ENCODE data around the gene PLEK2.

Gene PLEK2

DNA sequence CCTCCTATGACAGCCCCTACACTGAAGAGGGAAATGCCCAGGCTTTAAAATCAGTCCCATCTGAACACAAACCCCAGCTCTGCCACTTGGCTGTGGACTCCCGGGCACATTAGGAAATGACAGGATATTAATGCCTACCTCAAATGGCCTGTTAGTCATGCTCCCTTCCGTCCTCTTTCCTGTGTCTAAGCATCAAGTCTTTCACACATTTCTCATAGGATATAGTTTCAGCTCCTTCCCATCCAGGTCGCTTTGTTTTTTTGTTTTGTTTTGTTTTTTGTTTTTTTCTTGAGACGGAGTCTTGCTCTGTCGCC lies 16.1 kb downstream of the PLEK2 start:
- no peak for DNase-seq

DNA sequence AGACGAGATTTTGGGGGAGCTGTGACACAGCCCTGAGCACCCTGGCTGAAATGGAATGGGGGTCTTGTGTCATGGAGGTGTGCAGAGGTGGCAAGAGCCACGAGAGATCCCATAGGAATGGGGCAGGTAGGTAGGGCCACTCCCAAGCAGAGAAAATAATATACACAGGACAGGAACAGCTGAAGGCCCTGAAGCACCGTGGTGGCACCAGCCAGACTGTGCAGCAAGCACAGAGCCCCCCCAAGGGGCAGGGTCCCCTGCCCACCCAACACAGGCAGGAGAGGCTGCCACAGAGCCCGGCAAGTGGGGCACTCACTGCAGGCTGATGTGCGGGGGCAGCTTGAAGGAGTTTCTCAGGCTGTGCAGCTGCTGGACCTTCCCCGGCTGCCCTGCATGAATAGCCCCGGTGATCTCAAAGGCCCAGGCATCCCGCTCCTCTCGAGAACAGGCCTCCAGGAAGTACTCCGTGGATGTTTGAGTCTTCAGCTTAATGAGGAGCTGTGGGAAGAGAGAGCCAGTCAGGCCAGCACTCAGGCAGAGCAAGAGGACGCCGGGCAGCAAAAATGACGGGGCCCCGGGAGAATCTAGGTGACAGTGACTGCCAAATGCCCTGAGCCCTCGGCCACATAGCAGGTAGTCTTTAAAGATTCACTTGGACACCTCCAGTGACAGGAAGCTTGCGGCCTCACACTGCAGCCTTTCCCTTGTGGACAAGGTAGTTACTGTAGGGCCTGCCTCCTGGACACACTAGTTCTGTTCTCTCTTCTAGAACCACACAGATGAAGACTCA lies 16.7 kb downstream of the PLEK2 start:
- DNase-seq: no peak

DNA sequence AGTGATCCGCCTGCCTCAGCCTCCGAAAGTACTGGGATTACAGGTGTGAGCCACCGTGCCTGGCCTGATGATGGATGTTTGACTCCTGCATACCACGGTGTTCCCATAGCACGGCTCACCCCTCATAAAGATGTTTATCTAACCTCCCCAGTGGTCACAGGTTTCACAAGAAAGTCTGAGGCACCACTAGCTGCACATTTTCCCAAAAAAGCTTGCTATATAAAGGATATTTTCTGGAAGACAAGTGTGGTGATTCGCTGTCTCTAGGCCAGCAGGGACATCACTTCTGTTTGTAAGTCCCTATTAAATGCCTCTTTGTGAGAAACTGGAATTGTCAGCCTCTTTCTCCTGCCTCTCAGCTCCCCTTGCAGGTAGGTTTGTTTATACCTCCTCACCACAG lies 18.3 kb downstream of the PLEK2 start:
- DNase-seq: no peak

DNA sequence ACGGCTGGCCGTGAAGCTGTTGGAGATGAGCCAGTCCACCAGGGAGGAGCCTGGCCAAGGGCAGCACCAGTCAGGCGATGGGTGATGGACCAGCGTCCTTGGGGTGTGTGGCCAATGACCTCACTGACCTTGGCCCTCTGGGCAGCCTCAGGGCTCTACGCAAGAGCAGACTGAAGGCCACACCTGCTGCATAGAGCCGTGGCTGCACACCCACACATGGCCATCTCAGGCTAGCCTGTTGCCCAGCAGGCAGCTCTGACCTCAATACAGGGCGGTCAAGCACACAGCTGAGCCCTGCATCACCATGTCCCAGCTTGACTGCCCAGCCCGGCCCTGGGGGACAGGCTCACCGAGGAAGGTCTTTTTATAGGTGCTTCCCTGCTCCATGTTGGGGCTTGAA lies 19.2 kb downstream of the PLEK2 start:
- DNase-seq: no peak

DNA sequence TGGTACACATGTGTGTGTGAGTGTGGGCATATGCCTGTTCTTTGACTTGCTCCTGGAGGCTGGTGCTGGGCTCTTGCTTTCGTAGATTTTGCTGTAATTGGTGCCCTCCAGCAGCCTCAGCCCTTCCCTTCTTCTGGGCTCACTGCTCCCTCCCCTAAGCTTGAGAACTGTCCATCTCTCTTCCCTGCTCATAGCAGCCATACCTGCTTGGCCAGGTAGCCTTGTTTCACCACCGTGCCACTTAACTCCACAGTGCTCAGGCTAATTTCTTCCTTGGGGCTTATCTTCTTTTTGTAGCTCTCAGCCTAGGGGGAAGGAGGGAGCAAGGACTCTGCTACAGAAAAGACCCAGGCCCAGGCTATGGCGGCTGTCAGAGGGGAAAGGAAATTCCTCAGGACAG lies 19.8 kb downstream of the PLEK2 start:
- DNase-seq: no peak

DNA sequence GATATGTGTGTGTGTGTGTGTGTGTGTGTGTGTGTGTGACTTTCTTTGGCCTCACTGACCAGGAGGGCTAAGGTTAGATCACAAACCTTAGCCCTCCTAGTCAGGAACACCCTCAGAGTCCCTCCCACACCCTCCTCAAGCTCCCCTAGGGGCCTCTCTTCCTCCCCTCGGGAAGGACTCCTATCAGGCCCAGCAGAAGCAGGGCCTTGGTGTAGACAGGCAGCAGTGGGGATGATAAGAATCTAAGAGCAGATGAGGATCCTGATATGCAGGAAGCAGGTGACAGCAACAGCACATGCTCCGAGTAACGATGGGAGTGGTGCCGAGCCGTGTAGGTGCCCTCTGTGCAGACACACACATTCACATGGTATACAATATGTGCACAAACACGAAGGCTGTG lies 20.7 kb downstream of the PLEK2 start:
- DNase-seq: no peak

DNA sequence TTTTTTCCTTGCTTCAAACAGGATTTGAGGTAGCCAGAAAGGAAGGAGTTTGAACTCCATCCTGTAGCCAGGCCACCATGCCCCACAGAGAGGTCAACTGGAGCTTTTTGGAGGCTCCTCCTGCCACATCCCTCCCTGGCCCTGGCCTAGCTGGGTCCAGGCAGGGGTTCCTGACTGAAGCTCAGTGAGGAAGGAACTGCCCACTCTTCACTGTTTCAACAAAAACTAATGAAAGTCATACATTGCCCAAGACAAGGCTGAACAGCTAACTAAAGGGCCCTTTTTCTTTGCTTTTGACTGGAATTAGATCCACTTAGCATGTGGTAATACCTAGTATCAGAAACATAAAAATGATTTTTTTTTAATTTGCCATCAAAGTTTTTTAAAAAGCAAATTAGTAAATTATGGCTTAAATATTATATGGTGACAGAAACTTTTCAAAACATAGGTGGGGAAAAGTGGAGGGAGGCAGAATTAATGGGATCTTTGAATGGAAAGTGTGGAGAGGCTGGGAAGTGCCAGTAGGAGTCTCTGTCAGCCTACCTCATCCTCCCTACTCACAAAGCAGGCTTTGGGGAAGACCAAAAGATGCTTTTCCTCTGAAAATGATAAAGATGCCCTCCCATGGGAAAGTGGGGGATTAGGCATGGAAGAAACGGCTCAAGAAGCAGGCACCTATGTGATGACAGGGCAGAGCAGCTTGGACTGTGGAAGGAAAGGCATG lies 22.0 kb downstream of the PLEK2 start:
- no peak for DNase-seq

DNA sequence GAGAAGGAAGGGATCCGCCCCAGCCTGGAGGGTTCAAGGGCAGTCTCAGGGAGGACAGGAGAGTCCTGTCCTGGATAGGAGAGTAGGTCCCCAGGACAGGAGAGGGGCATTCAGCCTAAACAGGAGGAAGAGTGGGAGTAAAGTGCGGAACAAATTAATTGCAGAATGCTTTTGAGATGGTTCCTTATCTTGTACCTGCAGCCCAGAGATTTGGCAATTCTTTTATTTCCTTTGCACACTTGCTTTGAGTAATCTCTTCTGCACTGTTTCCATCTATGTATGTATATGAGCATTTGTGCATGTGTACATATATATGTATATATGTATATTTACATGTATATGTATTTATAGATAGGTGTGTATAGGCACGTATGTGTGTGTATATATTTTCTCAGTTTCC lies 22.7 kb downstream of the PLEK2 start:
- DNase-seq: no peak

DNA sequence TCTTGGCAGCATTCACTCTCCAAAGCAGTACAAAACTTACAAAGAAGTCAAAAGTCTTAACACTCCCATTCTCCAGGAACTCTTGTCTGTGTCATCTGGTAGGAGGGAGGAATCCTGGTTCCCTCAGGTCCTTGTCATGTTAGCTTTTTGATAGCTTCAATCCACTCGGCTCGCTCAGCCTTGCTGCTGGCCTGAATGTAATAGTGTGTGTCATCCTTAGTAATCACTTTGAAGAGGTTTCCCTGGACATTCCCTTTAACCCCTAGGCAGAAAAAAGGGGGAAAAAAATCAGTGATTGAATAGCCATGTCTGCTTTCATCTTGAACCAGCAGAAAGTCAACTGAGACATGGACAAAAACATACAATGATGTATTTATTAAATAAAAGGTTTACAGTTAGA lies 24.8 kb downstream of the PLEK2 start:
- no peak for DNase-seq

DNA sequence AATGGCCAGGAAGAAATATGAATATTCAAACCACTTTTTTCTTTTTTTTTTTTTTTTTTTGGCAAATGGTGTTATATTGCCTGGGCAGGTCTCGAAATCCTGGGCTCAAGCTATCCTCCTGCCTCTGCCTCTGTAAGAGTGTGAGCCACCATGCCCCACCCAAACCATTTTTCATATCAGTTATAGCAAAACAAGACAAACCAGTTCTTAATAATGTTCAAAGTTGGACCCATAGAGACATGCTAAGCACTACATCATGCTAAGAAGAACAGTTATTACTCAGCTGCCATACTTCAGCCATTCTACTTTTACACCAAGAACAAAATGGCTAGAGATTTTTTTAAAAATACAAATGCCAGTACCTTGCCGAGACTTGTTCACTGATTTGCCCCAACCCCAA lies 26.3 kb downstream of the PLEK2 start:
- DNase-seq: no peak

DNA sequence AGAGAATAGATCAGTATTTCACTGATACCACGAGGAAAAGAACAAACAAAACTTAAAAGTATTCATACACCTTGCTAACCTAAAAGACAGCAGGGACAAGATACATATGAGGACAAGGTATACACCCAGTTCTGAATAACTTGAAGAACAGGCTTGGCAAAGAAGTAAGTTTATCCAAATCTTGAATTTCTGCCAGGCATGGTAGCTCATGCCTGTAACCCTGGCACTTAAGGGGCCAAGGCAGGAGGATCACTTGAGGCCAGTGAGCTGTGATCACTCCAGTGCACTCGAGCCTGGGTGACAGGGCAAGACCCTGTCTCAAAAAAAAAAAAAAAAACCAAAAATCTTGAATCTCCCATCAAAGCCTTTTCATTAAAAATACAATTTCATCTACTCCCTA lies 26.8 kb downstream of the PLEK2 start:
- no peak for DNase-seq

DNA sequence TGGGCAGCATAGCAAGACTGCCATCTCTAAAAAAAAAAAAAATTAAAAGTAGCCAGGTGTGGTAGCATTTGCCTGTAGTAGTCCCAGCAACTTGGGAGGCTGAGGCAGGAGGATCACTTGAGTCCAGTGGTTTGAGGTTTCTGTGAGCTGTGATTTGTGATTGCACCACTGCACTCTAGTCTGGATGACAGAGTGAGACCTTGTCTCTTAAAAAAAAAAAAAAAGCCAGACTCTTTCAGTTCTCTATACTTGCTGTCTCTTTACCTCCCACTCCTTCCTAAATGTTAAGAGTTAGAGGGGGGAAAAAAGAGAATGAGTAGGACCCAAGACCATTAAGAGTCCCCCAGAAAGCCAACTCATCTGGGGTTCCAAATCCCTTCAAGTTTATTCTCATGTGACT lies 34.0 kb downstream of the PLEK2 start:
- DNase-seq: no peak

DNA sequence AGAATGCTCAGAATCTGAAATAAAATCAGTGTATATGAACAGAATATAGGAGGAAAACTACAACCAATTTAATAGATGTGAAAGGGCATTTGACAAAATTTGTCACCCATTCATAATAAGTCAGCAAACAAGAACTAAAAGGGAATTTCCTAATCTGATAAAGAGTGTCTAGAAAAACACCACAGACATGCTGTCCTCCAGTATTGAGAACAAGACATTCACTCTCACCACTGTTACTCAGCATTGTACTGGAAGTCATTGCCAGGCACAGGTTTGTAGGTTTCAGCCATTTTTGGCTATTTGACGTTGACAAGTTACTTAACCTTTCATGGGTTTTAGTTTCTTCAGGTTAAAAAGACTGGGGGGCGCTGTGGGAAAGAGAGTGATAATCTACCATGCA lies 38.6 kb downstream of the PLEK2 start:
- DNase-seq: no peak

DNA sequence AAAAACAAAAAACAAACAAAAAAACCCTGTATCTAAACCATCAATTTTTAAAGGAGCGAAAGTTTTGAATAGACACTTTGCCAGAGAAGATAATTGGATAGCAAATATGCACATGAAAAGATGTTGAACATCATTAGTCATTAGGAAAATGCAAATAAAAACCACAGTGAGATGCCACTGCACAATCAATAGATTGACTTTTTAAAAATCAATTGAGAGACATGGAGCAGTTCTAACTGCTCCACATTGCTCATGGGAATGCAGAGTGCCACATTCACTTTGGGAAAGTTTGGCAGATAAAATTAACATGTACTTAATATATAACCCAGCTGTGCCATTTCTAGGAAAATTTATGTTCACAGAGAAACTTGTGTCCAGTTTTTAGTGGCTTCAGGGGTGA lies 39.1 kb downstream of the PLEK2 start:
- no peak for DNase-seq

DNA sequence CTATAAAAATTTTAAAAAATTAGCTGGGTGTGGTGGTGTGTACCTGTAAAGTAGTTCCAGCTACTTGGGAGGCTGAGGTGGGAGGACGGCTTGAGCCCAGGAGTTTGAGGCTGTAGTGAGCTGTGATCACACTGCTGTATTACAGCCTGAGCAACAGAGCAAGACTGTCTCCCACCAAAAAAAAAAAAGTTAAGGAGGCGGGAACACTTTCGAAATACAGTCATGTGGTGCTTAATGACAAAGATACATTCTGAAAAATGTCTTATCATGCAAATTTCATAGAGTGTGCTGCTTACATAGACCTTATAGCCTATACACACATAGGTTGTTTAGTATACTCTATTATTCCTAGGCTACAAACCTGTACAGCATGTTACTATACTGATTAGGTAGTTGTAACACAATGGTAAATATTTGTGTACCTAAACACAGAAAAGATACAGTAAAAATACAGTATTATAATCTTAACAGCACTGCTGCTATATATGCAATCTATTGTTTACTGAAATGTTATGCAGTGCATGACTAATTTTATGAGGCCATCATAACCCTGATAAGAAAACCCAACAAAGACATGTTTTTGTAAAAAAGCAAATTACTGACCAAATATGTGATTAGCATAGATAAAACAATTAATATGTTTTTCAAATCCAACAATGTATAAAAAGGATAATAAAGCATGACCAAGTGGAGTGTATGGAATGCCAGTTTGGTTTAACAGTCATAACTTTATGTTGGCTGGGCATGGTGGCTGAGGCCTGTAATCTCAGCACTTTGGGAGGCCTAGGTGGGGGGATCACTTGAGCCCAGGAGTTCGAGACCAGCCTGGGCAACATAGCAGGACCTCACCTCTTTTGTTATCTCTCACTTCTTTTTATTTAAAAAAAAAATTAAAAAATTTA lies 40.5 kb downstream of the PLEK2 start:
- DNase-seq: no peak

DNA sequence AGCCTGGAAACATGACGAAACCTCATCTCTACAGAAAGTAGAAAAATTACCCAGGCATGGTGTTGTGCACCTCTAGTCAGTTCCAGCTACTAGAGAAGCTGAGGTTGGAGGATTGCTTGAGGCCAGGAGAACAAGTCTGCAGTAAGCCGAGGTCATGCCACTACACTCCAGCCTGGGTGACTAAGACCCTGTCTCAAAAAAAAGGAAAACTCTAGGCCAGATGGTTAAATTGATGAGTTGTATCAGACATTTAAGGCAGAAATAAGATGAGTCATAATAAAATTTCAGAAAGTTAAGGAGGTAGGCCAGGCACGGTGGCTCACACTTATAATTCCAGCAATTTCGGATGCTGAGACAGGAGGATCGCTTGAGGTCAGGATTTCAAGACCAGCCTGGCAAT lies 41.1 kb downstream of the PLEK2 start:
- DNase-seq: no peak

DNA sequence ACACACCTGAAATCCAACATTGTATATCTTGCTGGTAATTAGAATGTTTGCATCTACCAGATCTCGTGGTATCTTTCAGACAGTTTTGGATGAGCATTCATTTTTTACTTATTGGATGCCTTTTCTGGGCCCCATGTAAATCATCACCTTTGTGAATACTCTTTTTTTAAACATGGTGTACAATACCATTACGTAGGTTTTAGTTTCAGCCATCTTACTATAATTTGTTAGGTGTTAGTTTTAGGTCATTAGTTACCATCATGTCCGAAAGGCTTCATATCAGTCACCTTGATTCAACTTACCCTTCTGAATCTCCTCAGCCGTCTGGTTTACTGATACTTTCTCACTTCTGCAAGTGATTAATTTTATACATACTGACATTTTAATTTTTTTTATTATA lies 46.5 kb downstream of the PLEK2 start:
- DNase-seq: no peak

DNA sequence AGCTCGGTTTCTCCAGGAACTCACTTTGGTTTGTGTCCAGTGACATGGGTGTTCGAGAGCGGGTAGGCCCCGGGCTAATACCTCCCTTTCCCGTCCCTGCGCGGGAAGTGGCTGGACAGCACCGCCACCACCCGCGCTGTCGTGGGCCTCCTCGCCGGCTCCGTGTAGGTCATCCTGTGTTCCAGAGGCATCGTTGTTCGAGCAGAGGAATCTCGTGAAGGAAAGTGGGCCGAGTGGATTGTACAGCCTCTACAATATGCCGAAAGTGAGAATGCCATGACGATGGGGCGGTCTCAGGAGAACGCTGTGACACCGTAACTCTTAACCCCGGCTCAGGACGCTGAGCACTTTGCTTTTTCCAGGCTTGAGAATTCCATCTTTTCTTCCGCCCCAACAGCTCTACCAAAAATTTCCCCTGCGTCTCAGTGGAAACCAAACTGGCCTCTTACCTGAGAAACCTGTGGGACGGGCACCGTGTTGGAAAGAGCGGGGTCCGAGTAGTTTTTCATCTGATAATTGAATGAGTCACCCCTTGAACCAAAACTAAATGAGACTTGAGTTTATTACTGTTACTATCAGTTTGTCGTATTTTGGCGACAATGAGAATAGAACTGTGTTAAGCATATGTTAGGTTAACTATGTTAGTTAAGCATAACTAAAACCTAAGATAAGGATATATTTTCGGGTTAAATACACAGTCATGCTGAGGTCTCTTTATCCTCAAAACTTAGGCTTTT lies 51.3 kb downstream of the PLEK2 start:
- peak; percentile 45 for DNase-seq

DNA sequence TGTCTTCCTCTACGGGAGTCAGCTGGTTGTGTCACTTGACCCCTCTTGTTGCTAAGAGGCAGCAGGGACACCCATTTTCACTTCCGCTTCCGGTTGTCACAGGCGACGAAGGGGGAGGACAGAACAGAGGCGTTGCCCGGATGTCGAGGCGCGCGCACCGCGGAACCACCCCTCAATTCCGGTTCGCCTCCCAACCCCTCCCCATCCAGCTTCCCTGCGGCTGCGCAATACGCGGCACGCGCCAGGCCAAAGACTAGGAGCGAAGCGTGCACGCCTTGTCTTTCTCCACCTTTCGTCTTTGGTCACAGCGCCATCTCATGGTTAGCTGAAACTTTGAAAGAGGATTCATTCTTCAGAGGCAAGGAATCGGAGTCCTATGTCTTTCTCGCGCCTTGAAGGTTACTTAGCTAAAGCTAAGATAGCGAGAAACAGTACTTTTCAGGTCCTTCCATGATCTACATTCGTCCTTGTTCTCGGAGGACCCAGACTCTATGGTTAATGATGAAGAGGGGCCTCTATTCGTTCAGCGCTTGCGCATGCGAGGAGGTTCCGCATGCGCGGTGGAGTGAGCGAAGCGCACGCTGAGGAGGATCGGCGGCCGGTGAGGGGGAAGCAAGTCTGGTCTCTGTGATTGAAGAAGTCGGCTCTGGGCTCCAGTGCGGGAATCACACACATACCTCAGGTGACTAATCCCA lies 52.0 kb downstream of the PLEK2 start, which contains the start of the genes ATP6V1D and EIF2S1:
Gene ATP6V1D, minus strand, starts transcription at position 30 of the 695 bp plus-strand sequence. CDS start 106 bp downstream, outside the sequence.
Gene EIF2S1, plus strand, starts transcription at position 554 of the 695 bp plus-strand sequence. CDS start 4,440 bp downstream, outside the sequence.
- DNase-seq: peak; percentile 100

DNA sequence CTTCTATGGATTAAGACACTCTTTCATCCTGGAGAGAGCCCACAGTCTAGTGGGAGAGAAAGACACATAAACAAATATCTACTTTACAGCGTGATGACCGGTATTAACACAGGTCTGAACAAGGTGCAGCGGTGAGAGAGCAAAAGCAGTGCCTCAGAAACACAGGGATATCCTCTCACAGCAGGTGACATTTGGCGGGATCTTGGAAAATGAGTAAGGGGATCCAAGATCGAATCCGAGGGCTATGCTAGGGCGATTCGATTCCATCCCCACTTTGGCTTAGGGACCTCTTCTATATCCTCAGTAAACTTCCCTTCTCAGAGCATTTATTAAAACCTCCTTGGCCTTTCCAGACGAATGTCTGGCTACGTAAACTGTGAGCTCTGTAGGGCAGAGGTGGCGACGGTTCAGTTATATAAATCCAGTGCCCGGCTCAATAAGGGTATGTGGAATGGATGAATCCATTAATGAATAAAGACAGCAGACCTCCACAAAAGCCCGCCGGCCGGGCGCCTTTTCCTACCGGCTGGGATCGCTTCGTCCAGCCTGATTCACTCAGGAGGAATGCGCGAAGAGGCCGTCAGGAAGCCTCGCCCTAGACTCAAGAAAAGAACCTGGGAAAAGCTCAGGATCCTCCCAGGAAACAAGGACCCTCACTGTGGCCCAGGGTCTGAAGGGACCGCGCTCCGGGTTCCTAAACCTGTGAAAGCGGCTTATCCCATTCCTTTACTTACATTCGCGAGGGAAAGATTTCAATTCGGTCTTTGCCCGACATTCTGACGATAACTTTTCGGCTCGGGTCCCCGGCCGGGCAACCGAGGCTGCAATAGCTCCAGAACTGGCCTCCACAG lies 52.8 kb downstream of the PLEK2 start:
- DNase-seq: no peak

DNA sequence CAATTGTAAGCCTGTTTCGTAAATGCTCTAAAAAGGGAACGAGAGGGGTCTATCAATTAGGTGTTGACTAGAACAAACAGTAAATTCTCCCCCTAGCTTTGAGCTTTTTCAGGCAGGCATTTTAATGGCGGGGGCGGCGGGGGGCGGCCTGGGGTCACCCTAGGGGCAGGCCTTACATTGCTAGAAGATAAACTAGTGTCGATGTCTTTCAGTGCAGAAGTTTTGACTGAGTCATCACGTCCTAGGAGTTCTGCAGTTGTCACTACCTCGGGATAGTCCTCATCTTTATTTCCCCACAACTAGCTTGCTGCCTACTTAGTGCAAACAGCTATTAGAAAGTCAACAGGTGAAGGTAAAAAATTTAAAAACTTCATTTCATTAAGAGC lies 54.0 kb downstream of the PLEK2 start:
- DNase-seq: no peak

Data from activated naive CD4-positive, alpha-beta T cell treated with Interleukin-2 at 50 U/mL for 16 hours (primary cell).